Stomach (tissue), 4 donors: ENCODE results near the gene BAIAP3.

Source experiments
- CTCF ChIP-seq, 7 experiments: fragments of 450-650 bp in 4 of 7; fragments of 200-600 bp in 3 of 7; sonication (generic) in 3 of 7; IDR thresholded peaks; one replicate each; pipeline ENCODE4 v1.5.1; 2016 to 2019; ENCODE audit warnings: antibody characterized with exemption in 7 of 7, control low read depth in 2 of 7, mild to moderate bottlenecking in 1 of 7
- POLR2A ChIP-seq, 4 donors: fragments of 450-650 bp; IDR thresholded peaks; one replicate each; pipeline ENCODE4 v1.6.1; 2016; ENCODE audit warnings: antibody characterized with exemption in 4 of 4, control low read depth in 2 of 4, mild to moderate bottlenecking in 1 of 4, moderate library complexity in 1 of 4
- POLR2AphosphoS5 ChIP-seq, 3 donors: sonication (generic); formaldehyde crosslinking; IDR thresholded peaks; one replicate each; pipeline ENCODE4 v1.6.1; 2016; ENCODE audit warnings: antibody characterized with exemption in 3 of 3

- no peak for TF ChIP-seq CTCF (IDR thresholded peaks at IDR 0.05)
- no peak for TF ChIP-seq POLR2AphosphoS5 (IDR thresholded peaks at IDR 0.05)
- TF ChIP-seq POLR2A (IDR thresholded peaks at IDR 0.05): no peak
Measured at GRCh38 chr16:1344499-1344898, 11.1 kb downstream of the BAIAP3 start.
